ENCODE results near the gene ATAD2B.

Gene ATAD2B

DNA sequence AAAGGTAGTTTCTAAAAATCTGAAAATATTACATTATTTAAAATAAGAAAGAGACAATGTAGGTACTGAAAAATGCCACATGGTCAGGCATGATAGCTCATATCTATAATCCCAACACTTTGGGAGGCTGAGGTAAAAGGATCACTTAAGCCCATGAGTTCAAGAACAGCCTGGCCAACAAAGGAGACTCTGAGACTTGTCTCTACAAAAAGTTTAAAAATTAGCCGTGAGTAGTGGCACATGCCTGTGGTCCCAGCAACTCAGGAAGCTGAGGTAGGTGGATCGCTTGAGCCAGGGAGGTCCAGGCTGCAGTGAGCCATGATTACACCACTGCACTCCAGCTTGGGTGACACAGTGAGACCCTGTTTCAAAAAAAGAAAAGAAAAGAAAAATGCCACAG, 21.8 kb downstream of the ATAD2B start:
- no peak for DNase-seq

DNA sequence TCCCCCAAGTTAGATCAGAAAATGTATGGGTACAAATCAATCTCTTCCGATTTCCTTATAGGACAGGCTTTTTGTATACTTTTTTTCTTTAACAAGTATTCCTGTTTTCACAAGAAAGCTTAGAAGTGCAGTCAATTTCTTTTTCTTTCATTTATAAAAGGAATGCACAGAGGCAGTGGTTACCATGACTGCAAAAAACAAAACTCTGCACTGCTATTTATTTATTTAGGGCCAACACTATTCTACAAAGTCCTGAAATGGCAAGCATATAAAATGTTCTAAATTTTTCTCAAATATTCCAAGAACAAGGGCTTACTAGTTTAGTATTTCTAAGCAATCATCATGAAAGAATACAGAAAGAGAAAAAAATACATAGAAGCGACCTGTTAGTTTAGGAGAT, 22.2 kb downstream of the ATAD2B start:
- no peak for DNase-seq

DNA sequence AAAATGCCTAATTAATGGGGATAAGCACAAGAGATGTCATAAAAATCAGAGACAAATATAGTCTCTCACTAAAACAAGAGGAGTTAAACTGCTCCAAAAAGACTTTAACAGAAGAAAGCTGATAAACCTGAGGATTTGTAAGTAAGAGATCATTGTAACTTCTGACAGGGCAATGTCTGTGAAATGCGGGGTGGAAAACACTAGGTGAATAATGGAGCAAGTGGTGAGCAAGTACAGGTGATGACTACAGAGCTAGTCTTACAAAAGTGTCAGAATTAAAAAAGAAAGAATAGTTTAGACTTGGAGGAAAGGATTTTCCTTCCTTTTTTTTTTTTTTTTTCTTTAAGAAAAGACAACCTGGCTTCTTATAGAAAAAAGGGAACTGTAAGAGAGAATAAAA, 22.7 kb downstream of the ATAD2B start:
- DNase-seq, result no peak

DNA sequence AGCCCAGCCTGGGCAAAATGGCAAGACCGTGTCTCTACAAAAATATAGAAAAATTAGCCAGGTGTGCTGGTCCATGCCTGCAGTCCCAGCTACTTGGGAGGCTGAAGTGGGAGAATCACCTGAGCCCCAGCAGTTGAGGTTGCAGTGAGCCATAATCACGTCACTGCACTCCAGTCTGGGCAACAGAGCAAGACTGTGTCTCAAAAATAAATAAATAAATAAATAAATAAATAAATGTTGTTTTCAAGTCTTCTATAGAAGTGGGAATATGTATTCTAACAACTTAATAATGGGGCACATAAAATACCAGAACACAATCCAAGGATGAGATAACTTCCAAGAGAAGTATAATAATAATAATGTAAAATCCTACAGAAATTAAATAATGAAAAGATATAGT, 23.9 kb downstream of the ATAD2B start:
- no peak for DNase-seq

DNA sequence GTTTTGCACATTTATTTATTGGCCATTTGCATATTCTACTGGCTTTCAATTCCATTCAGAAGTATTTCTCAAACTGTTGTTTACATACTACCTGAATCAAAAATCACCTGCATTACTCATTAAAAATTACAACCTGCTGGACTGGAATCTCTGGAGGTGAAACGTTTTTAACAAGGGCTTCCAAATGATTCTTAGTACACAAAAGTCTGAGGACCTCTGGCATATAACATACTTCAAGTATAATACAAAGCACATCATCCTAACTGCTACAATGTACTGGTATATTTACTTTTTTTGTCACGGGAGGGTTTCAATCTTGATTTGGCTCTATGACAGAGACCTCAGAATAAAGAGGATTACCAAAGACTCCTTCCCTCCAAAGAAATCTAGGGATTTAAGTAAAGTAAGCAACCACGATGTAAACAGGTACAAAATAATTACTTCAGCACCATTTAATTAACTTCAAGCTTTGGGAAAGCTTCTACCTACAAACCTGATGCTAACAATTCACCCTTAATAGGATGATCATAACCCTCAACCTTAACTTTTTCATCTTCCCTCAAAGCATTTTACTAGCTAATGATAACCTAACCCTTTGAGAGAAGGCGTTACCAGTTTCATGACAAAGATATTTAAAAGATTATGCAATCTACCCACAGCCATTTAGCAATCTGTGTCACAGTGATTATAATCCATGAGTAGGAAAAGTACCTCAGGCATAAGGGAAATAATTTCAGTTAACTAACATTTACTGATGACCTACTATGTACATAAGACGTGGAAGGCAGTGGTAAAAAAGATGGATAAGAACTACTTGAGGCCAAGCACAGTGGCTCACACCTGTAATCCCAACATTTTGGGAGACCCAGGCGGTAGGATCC, 24.7 kb downstream of the ATAD2B start:
- DNase-seq, result no peak

DNA sequence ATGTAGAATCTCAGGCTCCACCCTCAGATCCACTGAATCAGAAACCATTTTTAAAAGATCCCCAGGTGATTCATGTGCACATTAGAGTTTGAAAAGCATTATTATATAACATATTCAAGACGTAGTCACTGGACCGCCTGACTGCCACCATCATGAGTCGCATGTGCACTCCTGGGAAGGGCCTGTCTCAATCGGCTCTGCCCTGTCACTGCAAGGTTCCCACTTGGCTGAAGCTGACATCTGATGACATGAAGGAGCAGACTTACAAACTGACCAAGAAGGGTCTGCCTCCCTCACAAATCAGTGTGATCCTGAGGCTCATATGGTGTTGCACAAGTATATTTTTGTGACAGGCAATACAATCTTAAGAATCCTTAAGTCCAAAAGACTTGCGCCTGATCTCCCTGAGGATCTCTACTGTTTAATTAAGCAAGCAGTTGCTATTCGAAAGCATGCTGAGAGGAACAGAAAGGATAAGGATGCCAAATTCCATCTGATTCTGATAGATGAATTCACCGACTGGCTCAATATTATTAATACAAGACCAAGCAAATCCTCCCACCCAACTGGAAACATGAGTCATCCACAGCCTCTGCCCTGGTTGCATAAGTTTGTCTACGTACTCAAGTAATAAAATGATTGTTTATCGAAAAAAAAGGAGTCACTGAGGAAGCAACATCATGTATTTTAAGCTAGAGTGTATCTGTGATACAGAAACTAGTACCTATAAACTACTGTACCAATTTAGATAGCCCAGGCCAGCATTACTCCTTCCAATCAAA, 26.2 kb downstream of the ATAD2B start:
- no peak for DNase-seq

DNA sequence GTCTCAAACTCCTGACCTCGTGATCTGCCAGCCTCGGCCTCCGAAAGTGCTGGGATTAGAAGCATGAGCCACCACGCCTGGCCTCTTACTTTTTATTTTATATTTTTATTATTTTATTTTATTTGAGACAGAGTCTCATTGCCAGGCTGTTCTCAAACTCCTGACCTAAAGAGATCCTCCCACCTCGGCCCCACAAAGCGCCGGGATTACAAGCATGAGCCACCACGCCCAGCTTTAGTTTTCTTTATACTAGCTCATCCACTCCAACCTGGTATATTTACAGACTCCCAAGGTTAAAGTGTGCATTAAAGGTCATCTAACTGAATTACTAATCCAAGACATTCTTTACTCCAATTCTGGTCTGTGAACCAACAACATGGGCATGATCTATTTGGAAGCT, 26.8 kb downstream of the ATAD2B start:
- DNase-seq, result no peak

DNA sequence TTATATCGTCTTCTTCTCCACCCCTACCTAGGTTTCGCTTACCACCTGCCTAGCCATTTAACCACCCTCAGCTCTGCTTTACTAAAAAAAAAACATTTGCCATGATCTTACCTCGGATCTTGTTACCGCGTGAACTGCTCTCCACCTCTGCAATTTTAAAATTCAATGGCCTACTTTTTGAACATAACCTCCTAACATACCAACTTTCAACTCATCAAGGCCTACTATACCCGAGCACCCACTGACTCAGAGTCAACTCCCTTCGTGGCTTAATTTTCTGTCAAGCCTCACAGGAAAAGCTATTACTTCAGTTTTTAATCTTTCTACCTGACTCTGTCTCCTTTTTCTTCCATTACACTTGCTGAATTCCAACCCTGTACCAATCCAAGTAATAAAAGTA, 55.7 kb downstream of the ATAD2B start:
- DNase-seq, result no peak

DNA sequence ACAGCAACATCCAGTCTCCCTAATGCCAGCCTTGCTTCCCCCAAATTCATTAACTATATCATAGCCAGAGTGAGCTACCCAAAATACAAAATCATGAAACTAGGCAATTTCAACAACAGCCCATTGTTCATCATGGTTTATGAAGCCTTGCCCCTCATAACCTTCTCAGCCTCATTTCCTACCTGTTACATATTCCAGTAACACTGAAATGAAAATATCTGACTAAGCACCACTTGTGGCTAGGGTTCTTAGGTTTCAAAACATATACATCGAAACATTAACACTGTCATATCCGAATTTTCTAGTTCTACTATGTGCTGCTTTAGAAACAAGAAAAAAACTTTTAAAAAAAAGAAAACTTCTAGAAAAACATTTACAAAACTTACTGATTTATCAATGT, 59.5 kb downstream of the ATAD2B start:
- DNase-seq, result no peak

DNA sequence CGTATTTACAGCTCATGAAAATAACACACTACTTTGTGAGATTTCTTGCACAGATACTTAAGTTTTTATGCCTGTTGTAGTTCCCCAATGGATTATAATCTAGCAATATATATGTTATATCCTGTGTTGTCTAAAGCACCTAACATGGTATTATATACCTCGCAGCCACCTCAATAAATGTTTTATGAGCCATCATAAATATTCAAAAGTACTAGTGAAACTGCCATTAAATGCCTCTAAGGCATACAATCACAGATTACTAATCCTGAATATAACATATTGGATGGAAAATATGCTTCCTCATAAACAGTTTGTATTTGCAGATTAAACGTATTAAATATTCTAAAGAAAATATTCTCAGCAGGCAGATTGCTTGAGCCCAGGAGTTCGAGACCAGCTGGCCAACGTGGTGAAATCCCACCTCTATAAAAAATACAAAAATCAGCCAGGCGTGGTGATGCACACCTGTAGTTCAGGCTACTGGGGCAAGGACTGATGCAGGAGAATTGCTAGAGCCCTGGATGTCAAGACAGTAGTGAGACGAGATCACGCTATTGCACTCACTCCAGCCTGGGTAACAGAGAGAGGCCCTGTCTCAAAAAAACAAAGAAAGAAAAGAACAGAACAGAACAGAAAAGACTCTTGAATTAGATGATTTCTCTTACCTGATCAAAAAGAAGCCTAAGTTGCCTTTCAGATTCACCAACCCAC, 64.1 kb downstream of the ATAD2B start:
- no peak for DNase-seq

DNA sequence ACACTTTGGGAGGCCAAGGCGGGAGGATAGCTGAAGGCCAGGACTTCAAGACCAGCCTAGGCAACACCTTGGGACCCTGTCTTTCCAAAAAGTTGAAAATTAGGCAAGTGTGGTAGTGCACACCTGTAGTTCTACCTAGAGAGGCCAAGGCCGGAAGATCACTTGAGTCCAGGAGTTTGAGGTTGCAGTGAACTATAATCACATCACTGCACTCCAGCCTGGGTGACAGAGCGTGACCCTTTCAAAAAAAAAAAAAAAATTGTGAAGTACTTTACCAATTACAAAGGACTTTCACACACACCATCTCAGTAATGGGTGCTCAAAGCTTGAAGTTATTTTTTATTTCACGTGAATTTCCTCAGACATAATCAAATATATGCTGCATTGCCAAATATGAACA, 65.0 kb downstream of the ATAD2B start:
- no peak for DNase-seq

DNA sequence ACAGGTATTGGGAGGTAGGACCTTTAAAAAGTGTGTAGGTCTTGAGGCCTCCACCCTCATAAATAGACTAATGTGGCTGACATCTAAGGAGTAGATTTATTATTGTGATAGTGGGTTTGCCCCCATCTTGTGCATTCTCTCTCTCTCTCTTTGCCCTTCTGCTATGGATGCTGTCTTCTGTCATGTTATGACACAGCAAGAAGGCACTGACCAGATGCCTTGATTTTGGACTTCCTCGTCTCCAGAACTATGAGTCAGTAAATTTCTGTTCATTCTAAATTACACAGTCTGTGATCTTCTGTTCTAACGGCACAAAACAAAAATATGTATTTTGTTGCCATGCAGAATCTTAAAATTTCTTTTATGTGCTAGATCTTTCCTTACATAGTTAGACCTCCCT, 66.9 kb downstream of the ATAD2B start:
- no peak for DNase-seq

DNA sequence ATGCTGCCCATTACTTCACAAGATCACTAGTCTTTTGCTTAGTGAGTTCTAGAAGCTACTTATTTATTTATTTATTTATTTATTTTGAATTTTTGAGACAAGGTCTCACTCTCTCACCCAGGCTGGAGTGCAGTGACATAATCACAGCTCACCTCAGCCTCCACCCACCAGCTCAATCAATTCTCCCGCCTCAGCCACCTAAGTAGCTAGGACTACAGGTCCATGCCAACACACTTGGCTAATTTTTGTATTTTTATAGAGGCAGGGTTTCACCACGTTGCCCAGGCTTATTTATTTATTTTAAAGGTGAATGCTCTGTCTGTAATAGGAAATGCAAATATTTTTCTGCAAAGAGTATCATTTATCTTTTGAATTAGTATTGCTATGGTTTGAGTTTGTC, 67.7 kb downstream of the ATAD2B start:
- no peak for DNase-seq

DNA sequence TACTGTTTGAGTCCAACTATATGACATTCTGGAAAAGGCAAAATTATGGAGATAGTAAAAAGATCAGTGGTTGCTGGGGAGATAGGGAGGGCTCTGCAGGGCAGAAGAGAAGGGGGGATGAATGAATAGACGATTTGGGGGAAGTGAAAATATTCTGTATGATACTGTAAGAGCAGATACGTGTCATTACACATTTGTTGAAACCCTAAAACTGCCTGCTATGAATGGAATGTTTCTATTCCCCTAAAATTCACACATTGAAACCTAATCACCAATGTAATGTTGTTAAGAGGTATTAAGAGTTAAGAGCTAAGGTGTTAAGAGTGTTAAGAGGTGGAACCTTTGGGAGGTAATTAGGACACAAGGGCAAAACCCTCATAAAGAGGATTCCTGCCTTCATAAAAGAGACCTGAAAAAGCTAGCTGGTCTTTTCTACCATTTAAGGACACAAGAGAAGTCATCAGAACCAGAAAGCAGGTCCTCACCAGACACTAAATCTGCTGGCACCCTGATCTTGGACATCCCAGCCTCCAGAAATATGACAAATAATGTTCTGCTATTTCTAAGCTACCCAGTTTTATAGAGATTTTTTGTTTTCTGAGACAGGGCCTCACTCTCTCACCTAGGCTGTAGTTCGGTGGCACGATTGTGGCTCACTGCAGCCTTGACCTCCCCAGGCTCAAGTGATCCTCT, 76.2 kb downstream of the ATAD2B start:
- no peak for DNase-seq

DNA sequence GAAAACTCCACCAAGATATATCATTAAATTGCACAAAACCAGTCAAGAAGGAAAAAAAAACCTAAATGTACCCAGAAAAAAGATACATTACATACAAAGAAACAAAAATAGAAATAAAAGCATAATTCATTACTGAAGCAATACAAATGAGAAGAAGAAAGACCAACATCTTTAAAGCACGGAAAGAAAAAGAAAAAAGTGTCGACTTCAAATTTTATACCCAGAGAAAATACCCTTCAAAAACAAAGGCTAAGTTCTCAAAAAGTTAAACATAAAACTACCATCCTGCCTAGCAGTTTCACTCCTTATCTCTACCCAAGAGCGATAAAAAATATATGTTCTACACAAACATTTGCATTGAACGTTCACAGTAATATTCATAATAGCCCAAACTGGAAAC, 82.0 kb downstream of the ATAD2B start:
- DNase-seq, result no peak

DNA sequence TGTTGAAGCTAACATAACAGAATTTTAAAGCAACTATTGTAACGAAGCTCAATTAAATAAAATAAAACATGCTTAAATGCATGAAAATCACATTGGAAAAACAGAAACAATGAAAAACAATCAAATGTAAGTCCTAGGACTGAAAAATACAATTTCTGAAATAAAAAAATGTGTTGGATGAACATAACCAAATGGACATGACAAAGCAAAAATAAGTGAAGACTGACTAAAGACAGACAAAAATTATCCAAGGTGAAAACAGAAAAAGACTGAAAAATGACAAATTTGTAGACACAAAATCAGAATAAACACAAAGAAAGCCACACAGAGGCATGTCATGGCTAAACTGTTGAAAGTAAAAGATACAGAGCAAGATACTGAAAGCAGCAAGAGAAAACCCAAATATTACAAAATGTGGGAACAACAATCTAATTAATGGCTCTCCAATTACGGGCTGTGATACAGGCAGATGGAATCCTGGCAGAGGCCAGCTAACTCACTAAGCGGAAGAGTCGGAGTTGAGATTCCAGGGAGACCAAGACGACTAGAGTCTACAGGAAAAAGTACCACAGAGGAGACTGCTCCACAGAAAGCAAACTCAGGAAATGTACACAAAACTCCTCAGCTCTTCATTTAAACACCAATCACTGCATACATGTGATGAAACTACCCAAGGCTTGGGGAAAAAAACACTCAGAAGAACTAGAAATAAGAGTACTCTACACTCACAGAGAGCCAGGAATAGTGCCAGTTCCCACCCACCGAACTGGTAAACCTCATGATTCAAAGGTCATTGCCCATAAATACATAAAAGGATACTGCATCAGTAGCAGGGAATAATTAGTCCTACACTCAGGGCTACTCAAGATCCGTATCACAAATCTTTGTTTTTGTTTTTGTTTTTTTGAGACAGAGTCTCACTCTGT, 83.6 kb downstream of the ATAD2B start:
- DNase-seq, result no peak

DNA sequence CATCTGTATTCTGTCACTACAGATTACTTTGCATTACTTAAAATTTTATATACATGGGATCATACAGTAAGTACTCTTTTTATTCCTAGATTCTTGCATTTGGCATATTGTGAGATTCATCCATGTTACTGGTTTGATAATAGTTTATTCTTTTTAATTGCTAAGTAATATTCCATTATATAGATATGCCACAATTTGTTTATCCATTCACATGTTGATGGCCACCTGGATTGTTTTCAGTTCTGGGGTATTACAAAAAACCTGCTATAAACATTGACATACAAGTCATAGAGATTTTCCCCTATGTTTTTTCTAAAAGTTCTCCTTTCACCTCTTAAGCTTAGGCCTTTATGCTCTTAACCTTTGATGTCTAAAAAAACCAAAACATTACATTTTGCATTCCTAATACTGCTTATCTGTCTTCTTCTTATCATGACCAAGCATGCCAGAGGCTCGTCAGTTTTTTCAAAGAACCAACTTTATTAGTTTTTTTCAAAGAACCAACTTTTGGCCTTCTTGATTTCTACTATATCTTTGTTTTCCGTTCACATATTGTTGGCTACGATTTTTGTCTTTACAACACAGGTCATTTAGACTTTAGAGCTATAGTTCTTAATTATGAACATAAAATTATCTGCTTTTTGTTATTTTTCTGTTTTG, 86.9 kb downstream of the ATAD2B start:
- DNase-seq, result no peak

DNA sequence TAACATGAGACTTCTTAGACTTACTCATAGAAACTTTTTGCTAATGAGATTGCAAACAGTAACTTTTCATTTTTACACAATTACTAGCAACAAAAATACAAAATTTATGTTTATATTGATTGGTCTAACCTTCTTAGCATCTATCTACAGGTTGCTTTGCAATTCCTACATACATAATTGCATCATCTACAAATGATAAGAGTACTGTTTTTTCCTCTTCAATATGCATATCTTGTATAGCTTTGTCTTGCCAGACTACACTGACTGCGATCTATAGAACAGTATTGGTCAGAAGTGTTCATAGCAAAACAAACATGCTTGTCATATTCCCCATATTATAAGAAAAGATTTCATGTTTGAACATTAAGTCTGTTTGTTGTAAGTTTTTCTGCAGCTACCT, 87.9 kb downstream of the ATAD2B start:
- no peak for DNase-seq

DNA sequence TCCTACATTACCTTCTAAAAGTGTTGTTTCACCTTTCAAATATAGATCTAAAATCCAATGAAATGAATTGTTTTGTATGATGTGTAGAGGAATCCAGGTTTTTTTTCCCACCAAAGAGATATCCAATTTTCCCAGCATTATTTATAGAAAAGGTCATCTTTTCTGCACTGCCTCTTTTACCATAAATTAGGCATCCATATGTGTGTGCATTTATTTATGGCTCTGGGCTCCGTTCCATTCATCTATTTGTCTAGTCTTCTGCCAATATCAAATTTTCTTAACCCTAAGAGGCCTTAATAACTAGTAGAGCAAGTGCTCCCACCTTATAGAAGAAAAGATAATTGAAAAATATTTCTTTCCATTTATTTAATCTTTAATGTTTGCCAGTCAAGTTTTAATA, 88.3 kb downstream of the ATAD2B start:
- DNase-seq, result no peak

DNA sequence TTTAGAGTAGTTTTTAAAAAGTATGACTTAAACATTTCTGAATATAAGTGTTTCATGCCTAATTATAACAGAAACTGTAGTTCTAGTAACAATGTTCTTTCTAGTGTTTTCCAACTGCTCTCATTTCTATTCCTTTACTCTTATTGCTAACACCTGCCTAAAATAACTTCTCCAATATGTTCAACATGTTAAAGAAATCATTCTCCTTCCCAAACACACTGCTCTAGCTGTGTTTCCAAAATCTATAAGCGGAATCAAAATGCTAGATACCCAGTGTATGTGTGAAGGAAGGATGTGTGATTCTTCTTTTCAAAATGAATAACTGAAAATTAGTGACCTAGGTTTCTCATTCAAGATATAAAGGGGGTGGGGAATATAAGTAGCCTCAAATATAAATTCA, 89.1 kb downstream of the ATAD2B start:
- no peak for DNase-seq

DNA sequence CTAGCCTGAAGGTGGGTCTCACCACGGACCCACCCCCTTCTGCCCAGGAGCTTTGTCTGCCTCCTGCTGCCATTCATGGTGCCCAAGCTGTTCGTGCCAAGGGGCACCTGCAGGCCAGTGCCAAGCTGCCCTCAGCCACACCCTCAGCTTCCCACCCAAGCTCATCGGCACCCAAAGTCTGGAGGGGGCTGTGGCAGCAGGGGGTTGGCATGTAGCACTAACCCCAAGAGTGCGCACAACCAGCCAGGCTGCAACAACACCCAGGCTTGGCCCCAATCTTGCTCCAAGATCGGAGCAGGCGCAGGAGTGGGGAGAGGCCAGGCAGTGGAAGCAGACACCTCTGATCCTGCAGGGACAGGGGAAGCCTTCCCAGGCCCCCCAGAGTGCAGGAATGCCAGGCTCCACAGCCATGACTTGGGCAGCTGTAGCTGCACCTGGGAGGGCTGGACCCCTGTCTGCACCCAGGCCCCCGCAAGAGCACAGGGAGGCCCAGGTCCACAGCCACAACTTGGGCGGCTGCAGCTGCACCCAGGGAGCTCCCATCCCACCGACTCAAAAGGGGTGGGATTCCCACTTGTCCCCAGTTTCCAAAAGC, 89.9 kb downstream of the ATAD2B start:
- no peak for DNase-seq

All from GDM1 (cell line).